GM12801 (cell line): ENCODE results near the gene ATXN2L.

ENCODE experiments used
- TF ChIP-seq, protein P1 (sequence below): IDR thresholded peaks from one replicate; pipeline ENCODE4 v1.5.1; 2011; ENCODE audit warnings: control low read depth; ENCODE audit not compliant: insufficient read length; ENCODE audit errors: extremely low read depth

The ATXN2L gene

DNA sequence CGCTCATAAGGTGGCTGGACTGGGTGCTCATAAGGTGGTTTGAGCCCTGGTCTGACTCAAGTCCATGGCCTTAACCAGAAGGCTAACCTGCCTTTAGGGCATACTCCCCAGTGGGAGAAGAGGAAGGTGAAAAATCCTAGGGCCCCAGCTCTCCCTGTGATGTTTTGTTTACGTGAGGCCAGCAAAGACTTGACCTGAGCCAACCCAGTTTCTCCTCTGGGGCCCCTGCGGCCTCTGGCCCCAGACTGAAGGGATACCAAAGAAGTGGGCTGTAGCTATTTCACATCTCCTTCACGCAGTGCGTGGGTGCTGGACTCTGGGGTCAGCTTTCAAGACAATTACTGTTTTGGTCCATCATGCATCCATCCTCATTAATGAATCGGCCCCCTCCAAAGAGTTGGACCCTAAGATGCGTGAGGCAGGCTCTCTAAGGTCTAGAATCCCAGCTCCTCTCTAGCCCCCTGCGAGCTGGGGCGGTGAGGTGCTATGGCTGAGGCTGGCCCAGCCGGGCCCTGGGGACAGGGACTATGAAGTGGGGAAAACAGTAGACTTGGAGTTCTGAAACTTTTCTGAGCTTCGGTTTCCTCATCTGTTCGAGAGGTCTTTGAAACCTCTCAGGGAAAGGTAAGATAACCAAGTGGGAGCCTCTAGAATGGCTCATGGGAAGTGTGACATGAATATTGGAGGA is 42.3 kb downstream of the ATXN2L start:
- TF ChIP-seq, protein P1, sequence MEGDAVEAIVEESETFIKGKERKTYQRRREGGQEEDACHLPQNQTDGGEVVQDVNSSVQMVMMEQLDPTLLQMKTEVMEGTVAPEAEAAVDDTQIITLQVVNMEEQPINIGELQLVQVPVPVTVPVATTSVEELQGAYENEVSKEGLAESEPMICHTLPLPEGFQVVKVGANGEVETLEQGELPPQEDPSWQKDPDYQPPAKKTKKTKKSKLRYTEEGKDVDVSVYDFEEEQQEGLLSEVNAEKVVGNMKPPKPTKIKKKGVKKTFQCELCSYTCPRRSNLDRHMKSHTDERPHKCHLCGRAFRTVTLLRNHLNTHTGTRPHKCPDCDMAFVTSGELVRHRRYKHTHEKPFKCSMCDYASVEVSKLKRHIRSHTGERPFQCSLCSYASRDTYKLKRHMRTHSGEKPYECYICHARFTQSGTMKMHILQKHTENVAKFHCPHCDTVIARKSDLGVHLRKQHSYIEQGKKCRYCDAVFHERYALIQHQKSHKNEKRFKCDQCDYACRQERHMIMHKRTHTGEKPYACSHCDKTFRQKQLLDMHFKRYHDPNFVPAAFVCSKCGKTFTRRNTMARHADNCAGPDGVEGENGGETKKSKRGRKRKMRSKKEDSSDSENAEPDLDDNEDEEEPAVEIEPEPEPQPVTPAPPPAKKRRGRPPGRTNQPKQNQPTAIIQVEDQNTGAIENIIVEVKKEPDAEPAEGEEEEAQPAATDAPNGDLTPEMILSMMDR, result no peak

DNA sequence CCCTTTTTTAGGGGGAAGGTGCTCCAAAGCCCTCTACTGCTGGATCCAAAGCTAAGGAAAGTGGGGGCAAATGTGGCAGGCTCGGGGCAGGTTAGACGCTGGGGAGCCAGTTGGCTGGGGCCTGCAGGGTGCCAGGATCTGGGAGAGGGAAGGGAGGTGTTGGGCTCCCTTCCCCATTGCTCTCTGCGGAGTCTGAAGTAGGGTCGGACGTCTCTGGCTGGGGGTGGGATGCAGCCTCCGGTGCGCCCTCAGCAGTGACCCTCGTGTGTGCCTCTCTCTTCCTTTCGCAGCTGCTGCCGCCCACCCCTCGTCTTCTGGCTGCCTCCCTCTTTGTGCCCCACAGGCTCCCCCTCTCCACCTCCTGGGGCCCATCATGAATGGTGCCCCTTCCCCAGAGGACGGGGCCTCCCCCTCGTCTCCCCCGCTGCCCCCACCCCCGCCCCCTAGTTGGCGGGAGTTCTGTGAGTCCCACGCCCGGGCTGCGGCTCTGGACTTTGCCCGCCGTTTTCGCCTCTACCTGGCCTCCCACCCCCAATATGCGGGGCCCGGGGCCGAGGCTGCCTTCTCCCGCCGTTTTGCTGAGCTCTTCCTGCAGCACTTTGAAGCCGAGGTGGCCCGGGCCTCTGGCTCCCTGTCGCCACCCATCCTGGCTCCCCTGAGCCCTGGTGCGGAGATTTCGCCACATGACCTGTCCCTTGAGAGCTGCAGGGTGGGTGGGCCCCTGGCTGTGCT is 43.1 kb downstream of the ATXN2L start:
- TF ChIP-seq, protein P1, result no peak

DNA sequence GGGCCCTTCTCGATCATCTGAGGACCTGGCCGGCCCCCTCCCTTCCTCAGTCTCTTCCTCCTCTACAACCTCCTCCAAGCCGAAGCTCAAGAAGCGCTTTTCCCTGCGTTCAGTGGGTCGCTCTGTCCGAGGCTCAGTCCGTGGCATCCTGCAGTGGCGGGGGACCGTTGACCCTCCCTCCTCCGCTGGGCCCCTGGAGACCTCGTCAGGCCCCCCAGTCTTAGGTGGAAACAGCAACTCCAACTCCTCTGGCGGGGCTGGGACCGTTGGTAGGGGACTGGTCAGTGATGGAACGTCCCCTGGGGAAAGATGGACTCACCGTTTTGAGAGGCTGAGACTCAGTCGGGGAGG is 43.6 kb downstream of the ATXN2L start:
- TF ChIP-seq, protein P1, result no peak

DNA sequence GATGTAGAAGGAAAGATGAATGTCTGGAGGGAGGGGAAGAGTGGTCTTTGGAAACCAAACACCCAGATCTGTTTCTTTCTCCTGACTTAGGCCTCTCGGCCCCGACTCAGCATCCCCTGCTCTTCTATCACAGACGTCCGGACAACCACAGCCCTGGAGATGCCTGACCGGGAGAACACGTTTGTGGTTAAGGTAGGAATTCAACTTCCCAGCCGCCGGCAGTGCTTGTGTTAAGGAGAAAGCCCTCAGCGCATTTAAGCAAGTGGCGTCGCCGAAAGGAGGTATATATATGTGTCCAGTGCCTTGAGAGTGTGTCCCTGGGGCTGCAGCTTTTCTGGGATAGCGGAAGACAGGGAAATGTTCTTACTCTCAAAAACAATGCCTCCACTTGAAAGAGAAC is 44.4 kb downstream of the ATXN2L start:
- TF ChIP-seq, protein P1, result no peak

DNA sequence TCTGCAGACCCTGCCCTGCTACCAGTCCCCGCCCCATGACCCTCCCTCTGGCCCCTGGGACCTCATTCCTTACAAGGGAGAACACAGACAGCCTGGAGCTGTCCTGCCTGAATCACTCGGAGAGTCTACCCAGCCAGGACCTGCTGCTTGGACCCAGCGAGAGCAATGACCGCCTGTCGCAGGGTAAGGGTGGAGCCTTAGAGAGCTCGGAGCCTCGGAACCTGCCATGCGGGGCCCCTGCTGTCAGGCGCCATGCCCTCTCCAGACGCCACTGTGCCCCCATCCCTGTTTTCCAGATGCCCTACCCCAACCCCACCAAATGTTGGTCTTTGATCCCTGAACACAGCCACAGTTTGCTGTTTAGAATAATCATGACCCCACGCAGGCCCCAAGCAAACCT is 46.4 kb downstream of the ATXN2L start:
- TF ChIP-seq, protein P1, result no peak

DNA sequence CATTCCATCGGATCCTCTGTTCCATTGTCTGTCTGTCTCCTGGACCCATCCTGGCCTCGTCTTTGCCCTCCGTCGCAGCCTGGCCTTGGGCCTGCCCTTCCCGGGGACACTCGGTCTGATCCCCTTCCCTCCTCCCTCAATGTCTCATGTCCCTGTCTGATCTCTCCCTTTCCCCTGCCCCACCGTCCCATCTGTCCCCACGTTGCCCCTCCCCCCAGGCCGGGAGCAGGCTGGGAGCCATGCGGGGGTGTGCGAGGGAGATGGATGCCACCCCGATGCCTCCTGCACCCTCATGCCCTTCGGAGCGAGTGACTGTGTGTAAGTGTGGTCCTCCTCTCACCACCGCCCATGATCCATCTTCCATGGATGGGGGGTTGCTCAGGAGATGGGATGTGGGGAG is 50.2 kb downstream of the ATXN2L start:
- TF ChIP-seq, protein P1, result no peak

DNA sequence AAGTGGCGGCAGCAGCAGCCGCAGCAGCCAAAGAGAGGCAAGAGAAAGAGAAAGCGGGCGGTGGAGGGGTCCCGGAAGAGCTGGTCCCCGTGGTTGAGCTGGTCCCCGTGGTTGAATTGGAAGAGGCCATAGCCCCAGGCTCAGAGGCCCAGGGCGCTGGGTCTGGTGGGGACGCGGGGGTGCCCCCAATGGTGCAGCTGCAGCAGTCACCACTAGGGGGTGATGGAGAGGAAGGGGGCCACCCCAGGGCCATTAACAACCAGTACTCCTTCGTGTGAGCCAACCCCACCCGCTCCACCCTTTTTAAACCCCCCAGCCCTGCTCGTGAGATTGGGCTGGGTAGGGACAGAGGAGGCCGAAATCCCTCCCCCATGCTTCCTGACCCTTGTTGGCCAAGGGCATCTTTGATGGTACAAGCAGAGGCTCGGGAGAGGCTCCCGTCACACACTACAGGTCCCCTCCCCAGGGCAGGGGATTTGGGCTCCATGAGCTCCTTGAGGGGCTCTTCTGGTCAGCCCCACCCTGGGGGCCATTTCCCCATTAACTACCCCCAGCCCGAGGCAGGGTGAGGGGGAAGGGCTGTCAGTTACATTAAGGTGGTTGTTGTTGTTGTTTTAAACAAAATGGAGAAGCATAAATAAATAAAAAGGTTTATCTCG is 50.9 kb downstream of the ATXN2L start:
- TF ChIP-seq, protein P1, result no peak
